GM12878 (cell line): ENCODE data around the gene PDX1. TPM values are rescaled to one million over a fixed set of nuclear protein-coding genes. Genes with fewer than 3 reads are reported as not detected.

Experiments used
- ATAC-seq: fragments of 200-7000 bp; cut with Tn5 transposase; 3 replicates; pipeline ENCODE4 v1.9.1; 2020; ENCODE audit warnings: mild to moderate bottlenecking, moderate library complexity
- BruUV-seq: library from RNA; stranded (reverse); fragments of 400-500 nt; replicated peaks from 2 replicates; lab custom pipeline; 2021; lab: Mats Ljungman, UMichigan
- CTCF ChIA-PET: fragments of 300-600 bp; sonication (Branson Sonifier 250); formaldehyde crosslinking; extraction: SDS; loops from one replicate; lab custom pipeline; 2021; ENCODE audit warnings: inconsistent platforms; lab: Yijun Ruan, JAX
- POLR2A ChIA-PET: fragments of 350-600 bp; formaldehyde crosslinking; extraction: SDS; loops from one replicate; lab custom pipeline; 2021; ENCODE audit warnings: inconsistent platforms; lab: Charles Lee
- RAD21 ChIA-PET: fragments of 300-600 bp; sonication (Branson Sonifier 250); formaldehyde crosslinking; loops from one replicate; lab custom pipeline; 2023; ENCODE audit warnings: antibody characterized with exemption; ENCODE audit not compliant: unreplicated experiment; lab: Charles Lee
- SMC1A ChIA-PET: fragments of 300-600 bp; sonication (Branson Sonifier 250); formaldehyde crosslinking; loops from one replicate; lab custom pipeline; 2023; ENCODE audit not compliant: unreplicated experiment, uncharacterized antibody; lab: Charles Lee
- DNase-seq: peaks from one replicate; pipeline ENCODE4 v3.0.0-alpha.2; 2011; ENCODE audit warnings: low read depth, low spot score
- FAIRE-seq: peaks from 3 replicates; lab custom pipeline; 2011; peaks lifted over from hg19 to GRCh38; lab: Jason Lieb, UNC
- H2AFZ ChIP-seq: 2 replicates; pipeline ENCODE4 v1.6.0; 2011; ENCODE audit warnings: low read depth, low read length, control low read depth; ENCODE audit not compliant: control insufficient read depth
- H3K27ac ChIP-seq: 2 replicates; pipeline ENCODE4 v1.5.1; 2011; ENCODE audit warnings: control low read depth; ENCODE audit not compliant: control insufficient read depth, insufficient read depth
- H3K27me3 ChIP-seq, 2 experiments: replicated peaks in 1 of 2; 2 replicates each; pipeline versions ENCODE4 v1.6.0 to v1.6.1; 2011; ENCODE audit warnings: low read length in 1 of 2; ENCODE audit not compliant: control insufficient read depth in 2 of 2, insufficient read depth in 2 of 2
- H3K36me3 ChIP-seq, 2 experiments: 2 replicates each; pipeline ENCODE4 v1.5.1; 2011; ENCODE audit warnings: low read length in 1 of 2; ENCODE audit not compliant: control insufficient read depth in 2 of 2, insufficient read depth in 2 of 2
- H3K4me1 ChIP-seq: 2 replicates; pipeline ENCODE4 v1.6.1; 2011; ENCODE audit warnings: mild to moderate bottlenecking, low read length, moderate library complexity, mixed read lengths; ENCODE audit not compliant: control insufficient read depth, insufficient read depth
- H3K4me2 ChIP-seq: 2 replicates; pipeline ENCODE4 v1.6.0; 2011; ENCODE audit warnings: control low read depth; ENCODE audit not compliant: control insufficient read depth, insufficient read depth
- H3K4me3 ChIP-seq: fragments of 200-600 bp; sonication (generic); 2 replicates; pipeline ENCODE4 v1.5.1; 2016
- H3K79me2 ChIP-seq: 2 replicates; pipeline ENCODE4 v1.6.0; 2011; ENCODE audit warnings: low read length; ENCODE audit not compliant: control insufficient read depth, insufficient read depth
- H3K9ac ChIP-seq: 2 replicates; pipeline ENCODE4 v1.8.0; 2011; ENCODE audit warnings: low read length, control low read depth, mixed read lengths; ENCODE audit not compliant: control insufficient read depth, insufficient read depth
- H3K9me3 ChIP-seq: replicated peaks from 3 replicates; pipeline ENCODE4 v1.5.1; 2011; ENCODE audit warnings: mild to moderate bottlenecking, low read length; ENCODE audit not compliant: control insufficient read depth, insufficient read depth
- H4K20me1 ChIP-seq: 2 replicates; pipeline ENCODE4 v1.6.0; 2011; ENCODE audit not compliant: control insufficient read depth, insufficient read depth
- ATF7 ChIP-seq: fragments of 450-650 bp; IDR thresholded peaks from 2 replicates; pipeline ENCODE4 v1.6.1; 2016; ENCODE audit warnings: low read depth, mild to moderate bottlenecking
- HDAC2 ChIP-seq: fragments of 200-600 bp; sonication (generic); IDR thresholded peaks from 2 replicates; pipeline ENCODE4 v1.6.1; 2017
- HSF1 ChIP-seq: fragments of 150-350 bp; IDR thresholded peaks from 2 replicates; pipeline ENCODE4 v1.6.1; 2014; ENCODE audit warnings: mild to moderate bottlenecking, low read depth, low read length
- MEF2A ChIP-seq: IDR thresholded peaks from 2 replicates; pipeline ENCODE4 v1.6.1; 2011; ENCODE audit warnings: low read depth, mild to moderate bottlenecking, low read length, moderate library complexity; ENCODE audit not compliant: insufficient read depth
- MYB ChIP-seq: fragments of 150-350 bp; IDR thresholded peaks from 2 replicates; pipeline ENCODE4 v1.6.1; 2014; ENCODE audit warnings: mild to moderate bottlenecking, low read depth, low read length, borderline replicate concordance
- NR2C2 ChIP-seq: IDR thresholded peaks from 2 replicates; pipeline ENCODE4 v1.6.1; 2011; ENCODE audit warnings: borderline replicate concordance, low read depth; ENCODE audit not compliant: control insufficient read depth, insufficient read length
- RCOR1 ChIP-seq: conservative IDR thresholded peaks from 2 replicates; pipeline ENCODE4 v1.6.1; 2012; ENCODE audit warnings: low read depth, low read length, improper control_type of control experiment
- SMARCA5 ChIP-seq: fragments of 450-650 bp; IDR thresholded peaks from 2 replicates; pipeline ENCODE4 v1.6.1; 2017; ENCODE audit warnings: mild to moderate bottlenecking
- STAT1 ChIP-seq: fragments of 450-650 bp; conservative IDR thresholded peaks from 2 replicates; pipeline ENCODE4 v1.6.1; 2014; ENCODE audit warnings: antibody characterized with exemption, mild to moderate bottlenecking
- YBX1 ChIP-seq: fragments of 450-650 bp; IDR thresholded peaks from 2 replicates; pipeline ENCODE4 v1.6.1; 2016; ENCODE audit warnings: antibody characterized with exemption
- YY1 ChIP-seq: IDR thresholded peaks from 2 replicates; pipeline ENCODE4 v1.6.1; 2011; ENCODE audit warnings: low read depth, mild to moderate bottlenecking, low read length
- WGBS: methylation state at CpG from one replicate; pipeline ENCODE4 v1.1.6; 2016; ENCODE audit warnings: low lambda C conversion rate; ENCODE audit not compliant: insufficient replicate concordance, insufficient coverage; ENCODE audit errors: missing lambda C conversion rate; 5-methylcytosine and 5-hydroxymethylcytosine counted together
- in situ Hi-C: fragments of 300-500 bp; cut with MboI; formaldehyde crosslinking; loops from 9 replicates; pipeline ENCODE4 v1.14.3; 2018; ENCODE audit warnings: mixed read lengths
- intact Hi-C: fragments of 100-400 bp; cut with micrococcal nuclease; formaldehyde crosslinking; loops from one replicate; pipeline ENCODE4 v1.14.2; 2022; ENCODE audit not compliant: unreplicated experiment
- polyA plus RNA-seq, 11 experiments: library from polyadenylated mRNA; depleted of rRNA in 4 of 11; unstranded in 6 of 11; stranded (reverse) in 5 of 11; fragments of >200 nt; fragmentation: Nextera tagmentation in 4 of 11; fragmentation: Illumina TruSeq in 1 of 11; extraction: Ambion mirVana in 4 of 11; extraction: Trizol in 1 of 11; gene quantifications; 1 replicate in 1 of 11; 2 replicates in 10 of 11; pipeline versions ENCODE4 v1.2.1 to v1.2.3, GENCODE V29; 2011 to 2016; ENCODE audit warnings: inconsistent platforms in 2 of 11, missing spikeins in 2 of 11, low read depth in 1 of 11
- total RNA-seq, 4 experiments: library from RNA; depleted of rRNA in 3 of 4; stranded (reverse); fragments of >200 nt in 3 of 4; fragmentation: Illumina TruSeq in 1 of 4; extraction: Trizol in 1 of 4; gene quantifications; 2 replicates each; pipeline versions ENCODE4 v1.2.1 to v1.2.3, GENCODE V29; 2013 to 2021

Gene PDX1
- total and polyA plus RNA-seq, 10 of the 15 experiments (the other 5 are each of a cell fraction or from before 2014, with no cell fraction given), result 0.02 to 0.03 TPM; not detected in 8

GRCh38 chr13:27962982-27963381 lies 43.2 kb downstream of the PDX1 start:
- Histone ChIP-seq H3K4me1 (no peaks in the 10 kb centered on the region), H3K9me3 (no peaks in the 10 kb centered on the region), H4K20me1 (no peaks in the 10 kb centered on the region), H3K9ac (no peak overlapping the region), H3K4me3 (no peak overlapping the region), H3K4me2 (no peak overlapping the region), H2AFZ (no peak overlapping the region), H3K79me2 (no peaks in the 10 kb centered on the region), H3K27me3 (peaks cover 13 to 15% of the 10 kb centered on the region in 2 experiments), H3K27ac (no peak overlapping the region), H3K36me3 (no peaks in the 10 kb centered on the region)
- ChIA-PET RAD21 (no interaction called here), SMC1A (no interaction called here), CTCF (interaction anchor here (0.5 to 14.0 kb wide), 5 partner anchors 9 to 601 kb away, joined by 3 to 360 read pairs (median 6); no protein-coding TSS in a partner anchor), POLR2A (interaction anchor here (0.7 kb wide), 1 partner anchor 1181 kb away, joined by 3 read pairs; no protein-coding TSS in a partner anchor)
- intact Hi-C loops (loop anchor here (5.0 kb wide), 1 partner anchor 591 kb away; no protein-coding TSS in a partner anchor), in situ Hi-C loops (no loop called here)
- TF ChIP-seq RCOR1 (no peak), NR2C2 (no peak), MYB (no peak), YBX1 (no peak), MEF2A (no peak), YY1 (no peak), SMARCA5 (no peak), HDAC2 (no peak), HSF1 (no peak), ATF7 (no peak), STAT1 (no peak)
- DNase-seq (no peak), FAIRE-seq (no peak), ATAC-seq (no peak)
- no TSS peak for BruUV-seq
- WGBS, result 36% methylated on average over 9 of the region's 9 CpGs
